Fibroblast of skin of left biceps (primary cell): Measurements from ENCODE around the gene PRR5.
A peak's percentile ranks its signal among the peaks of the same experiment; 100 is the strongest.

Source experiments
- DNase-seq, 2 experiments: peaks; one replicate each; pipeline ENCODE4 v3.0.0-alpha.2; 2013; ENCODE audit warnings: low read depth in 2 of 2

PRR5 gene

DNA sequence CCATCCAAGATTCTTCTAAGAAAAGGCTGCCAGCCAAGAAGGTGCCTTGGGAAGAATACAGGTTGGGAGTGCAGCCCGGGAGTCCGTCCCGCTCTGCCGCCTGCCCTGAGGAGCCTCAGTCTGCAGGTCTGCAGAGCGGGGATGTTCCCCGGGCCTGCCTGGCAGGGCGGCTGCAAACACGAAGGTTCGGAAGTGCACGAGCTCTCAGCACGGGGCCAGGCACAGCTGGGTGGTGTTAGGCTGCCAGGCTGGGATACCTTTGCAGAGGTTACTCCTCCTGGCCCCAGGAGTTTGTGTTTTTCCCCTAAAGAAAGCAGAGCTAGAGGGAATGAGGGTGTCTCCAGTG is 9.4 kb upstream of the PRR5 start:
- no peak for DNase-seq

- no peak for DNase-seq
These were observed 8.9 kb upstream of the PRR5 start for GRCh38 chr22:44693145-44693544.

- no peak for DNase-seq
These were observed 8.2 kb upstream of the PRR5 start for GRCh38 chr22:44693756-44694155.

GRCh38 chr22:44697423-44698141 is 4.4 kb upstream of the PRR5 start:
- no peak for DNase-seq

GRCh38 chr22:44698531-44699421 is 3.2 kb upstream of the PRR5 start:
- peak; percentile 84 to 86 for DNase-seq

- DNase-seq: no peak
These were observed 1.5 kb upstream of the PRR5 start for GRCh38 chr22:44700456-44700855.

- DNase-seq: no peak
These were observed 715 bp upstream of the PRR5 start for GRCh38 chr22:44701187-44701790.

DNA sequence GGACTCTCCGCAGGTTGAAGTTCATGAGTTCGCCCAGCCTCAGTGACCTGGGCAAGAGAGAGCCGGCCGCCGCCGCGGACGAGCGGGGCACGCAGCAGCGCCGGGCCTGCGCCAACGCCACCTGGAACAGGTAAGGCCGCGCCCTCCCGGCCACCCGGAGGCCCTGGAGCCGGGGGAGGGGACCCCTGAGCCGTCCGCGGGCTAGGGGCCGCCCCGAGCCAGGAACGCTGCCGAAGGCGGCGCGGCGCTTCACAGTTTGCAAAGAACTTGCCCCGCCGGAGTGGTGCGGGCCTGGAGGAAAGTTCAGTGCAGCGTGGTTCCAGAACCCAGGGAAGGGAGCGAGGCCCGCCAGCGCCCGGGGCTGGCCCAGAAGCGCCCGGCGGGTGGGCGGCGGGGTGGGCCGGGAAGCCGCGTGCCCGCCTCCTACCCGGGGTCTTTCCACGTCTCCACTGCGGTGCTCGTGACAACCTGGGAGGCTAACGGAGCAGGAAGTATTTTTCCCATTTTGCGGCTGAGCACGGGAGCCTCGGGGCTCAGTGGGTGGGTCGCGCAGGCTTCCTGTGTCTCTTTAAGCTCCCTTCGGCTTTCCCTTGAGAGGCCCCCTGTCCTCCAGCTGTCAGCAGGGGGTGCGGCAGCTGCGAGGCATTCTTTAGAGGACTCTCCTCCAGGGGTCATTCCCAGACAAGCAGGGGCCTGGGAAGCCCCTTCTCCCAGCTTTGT is 635 bp downstream of the PRR5 start:
- no peak for DNase-seq

DNA sequence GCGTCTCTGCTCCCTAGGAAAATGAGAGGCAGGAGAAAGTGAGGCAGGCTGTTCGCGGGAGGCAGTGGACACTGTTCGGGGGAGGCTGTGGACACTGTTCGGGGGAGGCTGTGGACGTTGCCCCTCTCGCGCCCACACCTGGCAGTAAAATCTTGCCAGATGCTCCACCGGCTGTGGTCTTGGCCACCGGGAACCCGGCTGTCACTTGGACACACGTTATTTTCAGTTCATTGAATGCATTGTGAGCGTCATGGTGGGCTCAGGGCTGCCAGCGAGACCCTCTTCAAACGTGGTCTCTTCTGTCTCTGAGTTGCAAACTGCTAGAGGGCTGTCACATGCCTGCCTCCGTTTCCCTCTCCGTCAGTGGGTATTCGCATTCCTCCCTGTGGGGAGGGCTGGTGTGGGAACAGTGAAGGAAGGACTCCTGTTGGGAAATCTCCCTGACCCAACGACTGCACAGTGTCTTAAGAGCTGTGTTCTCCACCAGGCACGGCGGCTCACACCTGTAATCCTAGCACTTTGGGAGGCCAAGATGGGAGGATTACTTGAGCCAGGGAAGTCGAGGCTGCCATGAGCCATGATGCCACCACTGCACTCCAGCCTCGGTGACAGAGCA is 1.4 kb downstream of the PRR5 start:
- no peak for DNase-seq

DNA sequence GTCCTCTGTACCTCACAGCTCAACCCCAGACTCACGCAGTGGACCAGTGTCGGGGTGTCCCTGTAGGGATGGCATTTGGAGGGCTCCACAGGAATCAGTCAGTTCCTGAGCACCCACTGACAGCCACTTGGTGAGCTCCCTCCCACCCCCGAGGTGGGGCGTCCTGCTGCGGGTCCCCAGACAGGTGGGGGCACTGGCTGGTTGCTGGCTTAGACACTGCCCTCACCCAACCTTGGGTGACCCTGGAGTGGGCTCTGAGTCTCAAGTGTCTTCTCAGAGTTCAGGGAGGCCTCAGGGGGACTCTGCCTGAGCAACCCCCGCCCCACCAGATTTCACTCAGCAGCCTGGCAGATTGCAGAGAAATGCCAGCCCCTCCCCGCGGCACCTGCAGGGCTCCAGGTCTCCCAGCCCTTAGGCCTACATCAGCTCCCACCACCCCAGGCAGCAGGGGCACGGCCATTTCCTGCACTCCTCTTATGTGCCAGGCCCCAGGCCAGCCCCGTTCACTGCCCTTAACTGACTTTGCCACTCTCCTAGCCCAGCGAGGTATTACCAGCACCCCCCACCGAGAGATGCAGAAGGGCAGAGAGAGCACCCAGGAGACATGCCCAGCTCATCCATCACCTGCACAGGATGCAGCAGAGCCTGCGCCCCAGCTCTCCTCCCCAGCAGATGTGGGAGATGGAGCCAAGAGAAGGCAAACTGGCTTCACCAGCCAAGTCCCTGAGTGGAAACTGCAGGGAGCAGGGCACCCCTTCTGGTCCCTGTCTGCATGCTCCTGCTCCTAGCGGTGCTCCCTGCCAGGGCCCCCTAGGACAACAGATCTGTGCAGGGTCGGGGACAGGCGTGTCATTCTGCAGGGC is 2.4 kb downstream of the PRR5 start:
- DNase-seq: no peak

DNA sequence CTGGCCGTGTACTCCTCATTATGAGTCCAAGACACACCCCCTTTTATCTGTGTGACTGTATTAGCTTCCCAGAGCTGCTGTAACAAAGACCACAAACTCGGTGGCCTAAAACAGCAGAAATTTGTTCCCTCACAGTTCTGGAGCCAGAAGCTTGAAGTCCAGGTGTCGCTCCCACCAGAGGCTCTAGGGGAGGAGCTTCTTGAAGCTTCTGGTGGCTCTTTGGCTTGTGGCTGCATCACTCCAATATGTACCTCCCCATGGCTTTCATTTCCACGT is 3.0 kb downstream of the PRR5 start:
- DNase-seq: no peak

DNA sequence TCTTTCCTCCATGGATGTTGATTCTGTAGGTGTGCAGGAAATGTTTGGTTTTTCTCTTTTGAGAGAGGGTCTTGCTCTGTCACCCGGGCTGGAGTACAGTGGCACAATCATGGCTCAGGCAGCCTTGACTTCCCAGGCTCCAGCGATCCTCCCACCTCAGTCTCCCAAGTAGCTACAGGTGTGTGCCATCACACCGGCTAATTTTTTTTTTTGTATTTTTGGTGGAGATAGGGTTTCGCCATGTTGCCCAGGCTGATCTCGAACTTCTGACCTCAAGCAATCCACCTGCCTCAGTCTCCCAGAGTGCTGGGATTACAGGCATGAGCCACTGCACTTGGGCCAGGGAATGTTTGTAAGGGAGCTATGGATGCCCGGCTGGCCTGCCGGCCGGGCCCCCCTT is 4.5 kb downstream of the PRR5 start:
- DNase-seq: no peak

GRCh38 chr22:44707178-44707577 is 5.2 kb downstream of the PRR5 start:
- no peak for DNase-seq

DNA sequence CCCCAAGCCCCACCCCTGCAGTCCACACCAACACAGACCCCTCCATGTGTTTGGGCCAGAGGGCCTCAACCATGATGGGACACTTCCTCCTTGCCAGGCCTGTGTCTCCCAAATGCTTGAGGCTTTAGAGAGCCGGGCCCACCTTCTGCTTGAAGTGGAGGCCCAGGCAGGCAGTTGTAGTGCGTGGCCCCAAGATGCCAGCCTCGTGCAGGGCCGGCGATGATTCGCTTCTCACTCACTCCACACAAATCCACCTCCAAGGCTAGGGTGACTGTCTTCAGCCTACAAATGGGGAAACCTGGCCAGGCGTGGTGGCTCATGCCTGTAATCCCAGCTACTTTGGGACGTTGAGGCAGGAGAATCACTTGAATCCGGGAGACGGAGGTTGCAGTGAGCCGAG is 5.7 kb downstream of the PRR5 start:
- DNase-seq: no peak

GRCh38 chr22:44709881-44710392 is 7.9 kb downstream of the PRR5 start:
- DNase-seq: no peak

GRCh38 chr22:44710474-44711240 is 8.7 kb downstream of the PRR5 start:
- no peak for DNase-seq

DNA sequence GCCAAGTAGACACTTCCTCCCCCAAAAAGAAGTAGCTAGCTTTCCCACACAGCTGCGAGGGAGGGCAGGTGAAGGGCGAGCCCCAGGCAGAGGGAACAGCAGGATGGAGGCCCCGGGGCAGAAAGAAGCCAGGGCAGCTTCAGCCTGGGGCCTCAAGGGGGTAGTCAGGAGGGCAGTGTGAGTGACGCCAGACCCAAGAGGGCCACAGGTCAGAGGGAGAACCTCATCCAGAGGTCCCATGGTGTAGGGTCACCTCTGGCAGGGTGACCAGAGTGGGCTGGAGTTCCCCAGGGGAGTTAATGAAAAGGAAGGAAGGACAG is 9.2 kb downstream of the PRR5 start:
- no peak for DNase-seq

DNA sequence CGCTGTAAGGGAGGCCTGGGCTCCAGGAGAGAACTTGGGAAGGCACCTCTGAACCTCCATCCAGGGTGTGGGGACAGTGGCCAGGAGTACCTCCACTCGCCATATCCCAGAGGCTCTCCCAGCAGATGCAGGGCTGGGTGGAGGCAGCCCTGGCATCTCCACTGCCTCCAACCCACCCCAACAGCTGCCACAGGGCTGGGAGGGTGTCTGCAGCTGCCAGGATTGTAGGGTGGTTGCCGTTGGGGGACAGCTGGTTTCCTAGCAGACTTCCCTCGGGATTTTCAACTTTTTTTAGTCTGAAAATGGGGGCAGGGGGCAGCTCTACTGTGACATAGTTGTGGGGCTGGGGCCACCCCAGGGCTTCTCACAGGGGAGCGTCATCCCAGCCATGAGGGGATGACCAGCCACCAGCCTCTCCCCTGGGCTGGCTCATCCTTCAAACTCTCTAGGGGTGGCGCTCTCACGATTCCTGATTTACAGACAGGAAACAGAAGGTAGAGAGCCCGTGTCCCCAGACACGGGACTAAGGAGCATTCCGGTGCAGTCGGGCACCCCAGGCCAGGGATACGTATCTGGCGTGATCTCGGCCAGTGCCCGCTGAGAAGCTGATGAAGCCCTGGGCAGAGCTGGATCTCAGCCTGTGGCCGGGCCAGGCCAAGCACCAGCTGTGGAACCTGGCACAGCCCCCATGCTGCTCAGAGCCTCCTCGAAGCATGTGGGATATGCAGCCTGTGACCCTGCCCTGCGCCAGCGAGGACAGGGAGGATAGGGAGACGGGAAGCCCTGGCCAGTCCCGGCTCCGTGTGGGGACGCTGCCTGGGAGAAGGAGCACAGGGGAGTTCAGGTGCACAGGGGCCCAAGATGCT is 9.9 kb downstream of the PRR5 start:
- no peak for DNase-seq

DNA sequence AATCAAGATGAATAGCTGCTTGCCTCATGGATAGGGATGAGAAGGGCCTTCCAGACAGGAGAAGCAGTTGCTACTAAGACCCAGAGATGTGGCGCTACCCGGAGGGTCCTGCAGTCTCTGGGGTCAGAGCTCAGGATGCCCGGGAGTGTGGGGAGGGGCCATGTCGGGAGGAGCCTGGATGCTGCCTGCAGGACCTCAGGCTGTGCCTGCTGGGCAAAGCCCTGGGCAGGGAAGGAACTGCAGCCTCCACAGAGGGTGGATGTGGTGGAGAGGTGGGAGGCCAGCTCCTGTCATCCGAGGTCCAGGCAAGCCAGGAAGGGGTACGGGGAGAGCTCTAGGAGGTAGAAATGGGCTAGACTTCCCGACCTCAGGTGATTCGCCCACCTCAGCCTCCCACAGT is 11.0 kb downstream of the PRR5 start:
- no peak for DNase-seq
